GM23338 (cell line): Measurements from ENCODE around the gene CD247. TPM values are rescaled to one million over a fixed set of nuclear protein-coding genes. Genes with fewer than 3 reads are reported as not detected.

Source experiments
- ATAC-seq: fragments of 200-7000 bp; cut with Tn5 transposase; 3 replicates; pipeline ENCODE4 v1.9.1; 2020
- DNase-seq: peaks from one replicate; pipeline ENCODE4 v3.0.0-alpha.2; 2015; ENCODE audit warnings: low spot score
- H2AFZ ChIP-seq: fragments of 200-600 bp; sonication (generic); 2 replicates; pipeline ENCODE4 v1.8.0; 2016; ENCODE audit warnings: antibody characterized with exemption, mild to moderate bottlenecking, moderate library complexity
- H3F3A ChIP-seq: fragments of 200-600 bp; sonication (generic); replicated peaks from 2 replicates; pipeline ENCODE4 v1.8.0; 2017; ENCODE audit warnings: antibody characterized with exemption, mixed run types, low read depth
- H3K27ac ChIP-seq: fragments of 200-600 bp; sonication (generic); 2 replicates; pipeline ENCODE4 v1.6.1; 2016; ENCODE audit warnings: low read depth
- H3K27me3 ChIP-seq: fragments of 200-600 bp; sonication (generic); 2 replicates; pipeline ENCODE4 v1.8.0; 2016; ENCODE audit warnings: mild to moderate bottlenecking, mixed run types, moderate library complexity; ENCODE audit not compliant: insufficient read depth
- H3K36me3 ChIP-seq: fragments of 200-600 bp; sonication (generic); 2 replicates; pipeline ENCODE4 v1.8.0; 2016; ENCODE audit warnings: mild to moderate bottlenecking; ENCODE audit not compliant: insufficient read depth
- H3K4me1 ChIP-seq: fragments of 200-600 bp; sonication (generic); 2 replicates; pipeline ENCODE4 v1.8.0; 2016; ENCODE audit warnings: mild to moderate bottlenecking, moderate library complexity; ENCODE audit not compliant: insufficient read depth
- H3K4me2 ChIP-seq: fragments of 200-600 bp; sonication (generic); 2 replicates; pipeline ENCODE4 v1.7.1; 2017; ENCODE audit warnings: mixed run types
- H3K4me3 ChIP-seq: fragments of 200-600 bp; sonication (generic); 2 replicates; pipeline ENCODE4 v1.6.1; 2016; ENCODE audit warnings: mixed run types
- H3K79me2 ChIP-seq: fragments of 200-600 bp; sonication (generic); replicated peaks from 2 replicates; pipeline ENCODE4 v1.8.0; 2017; ENCODE audit warnings: mild to moderate bottlenecking; ENCODE audit not compliant: insufficient read depth
- H3K9me2 ChIP-seq: fragments of 200-600 bp; sonication (generic); 2 replicates; pipeline ENCODE4 v1.8.0; 2017; ENCODE audit not compliant: insufficient read depth
- H4K20me1 ChIP-seq: fragments of 200-600 bp; sonication (generic); replicated peaks from 2 replicates; pipeline ENCODE4 v1.8.0; 2017; ENCODE audit warnings: mild to moderate bottlenecking; ENCODE audit not compliant: insufficient read depth
- H3K27ac Mint-ChIP-seq: 2 replicates; pipeline ENCODE4 v1.8.0; 2020; ENCODE audit warnings: inconsistent platforms, mild to moderate bottlenecking, moderate library complexity, mixed read lengths
- H3K27me3 Mint-ChIP-seq: 3 replicates; pipeline ENCODE4 v1.8.0; 2022; ENCODE audit warnings: low read depth, mild to moderate bottlenecking, moderate library complexity, mixed read lengths, inconsistent platforms; ENCODE audit not compliant: insufficient read depth, poor library complexity
- H3K36me3 Mint-ChIP-seq: 3 replicates; pipeline ENCODE4 v1.8.0; 2021; ENCODE audit warnings: low read depth, mild to moderate bottlenecking, inconsistent platforms, moderate library complexity, mixed read lengths
- H3K4me1 Mint-ChIP-seq: 3 replicates; pipeline ENCODE4 v1.8.0; 2020; ENCODE audit warnings: mild to moderate bottlenecking, inconsistent platforms, mixed read lengths
- H3K4me3 Mint-ChIP-seq: 3 replicates; pipeline ENCODE4 v1.8.0; 2021; ENCODE audit warnings: moderate library complexity, mild to moderate bottlenecking, inconsistent platforms, mixed read lengths
- H3K9me3 Mint-ChIP-seq: 3 replicates; pipeline ENCODE4 v1.8.0; 2020; ENCODE audit warnings: moderate library complexity, mild to moderate bottlenecking, inconsistent platforms, mixed read lengths
- EZH2phosphoT487 ChIP-seq: fragments of 200-600 bp; sonication (generic); IDR thresholded peaks from one replicate; pipeline ENCODE4 v1.8.1; 2018; ENCODE audit warnings: antibody characterized with exemption; ENCODE audit not compliant: unreplicated experiment
- JUNB ChIP-seq: IDR thresholded peaks from one replicate; pipeline ENCODE4 v1.6.1; 2016; ENCODE audit warnings: antibody characterized with exemption; ENCODE audit not compliant: unreplicated experiment
- NANOG ChIP-seq: IDR thresholded peaks from 2 replicates; pipeline ENCODE4 v1.6.1; 2016; ENCODE audit warnings: antibody characterized with exemption, borderline replicate concordance
- POLR2AphosphoS5 ChIP-seq: IDR thresholded peaks from 2 replicates; pipeline ENCODE4 v1.6.1; 2016; ENCODE audit warnings: antibody characterized with exemption, low read depth
- STAT1 ChIP-seq: IDR thresholded peaks from one replicate; pipeline ENCODE4 v1.6.1; 2016; ENCODE audit warnings: antibody characterized with exemption; ENCODE audit not compliant: unreplicated experiment
- ZNF331 ChIP-seq: fragments of 250-450 bp; sonication (Bioruptor Pico); IDR thresholded peaks from 2 replicates; pipeline ENCODE4 v1.5.0; 2020; ENCODE audit warnings: low read depth, mild to moderate bottlenecking, moderate library complexity
- polyA plus RNA-seq: library from polyadenylated mRNA; unstranded; fragments of >200 nt; fragmentation: Nextera tagmentation; extraction: Ambion mirVana; gene quantifications from 2 replicates; pipeline ENCODE4 v1.2.1, GENCODE V29; 2016
- total RNA-seq: library from RNA; depleted of rRNA; stranded (reverse); fragments of >200 nt; shearing (Covaris generic); gene quantifications from 2 replicates; pipeline ENCODE4 v1.2.3, GENCODE V29; 2014
- TF ChIP-seq, protein P1 (sequence below), 2 experiments: fragments of 200-600 bp in 1 of 2; sonication (generic) in 1 of 2; conservative IDR thresholded peaks; 2 replicates each; pipeline versions ENCODE4 v1.5.1 to v1.6.1; 2016 to 2017; ENCODE audit warnings: antibody characterized with exemption in 2 of 2, low read depth in 2 of 2, mild to moderate bottlenecking in 2 of 2, moderate library complexity in 1 of 2
- TF ChIP-seq, protein P2 (sequence below): IDR thresholded peaks from 2 replicates; pipeline ENCODE4 v1.6.1; 2016; ENCODE audit warnings: antibody characterized with exemption

Gene CD247
- total and polyA plus RNA-seq, 2 experiments from 2014 or later, result 1.2 to 1.4 TPM

DNA sequence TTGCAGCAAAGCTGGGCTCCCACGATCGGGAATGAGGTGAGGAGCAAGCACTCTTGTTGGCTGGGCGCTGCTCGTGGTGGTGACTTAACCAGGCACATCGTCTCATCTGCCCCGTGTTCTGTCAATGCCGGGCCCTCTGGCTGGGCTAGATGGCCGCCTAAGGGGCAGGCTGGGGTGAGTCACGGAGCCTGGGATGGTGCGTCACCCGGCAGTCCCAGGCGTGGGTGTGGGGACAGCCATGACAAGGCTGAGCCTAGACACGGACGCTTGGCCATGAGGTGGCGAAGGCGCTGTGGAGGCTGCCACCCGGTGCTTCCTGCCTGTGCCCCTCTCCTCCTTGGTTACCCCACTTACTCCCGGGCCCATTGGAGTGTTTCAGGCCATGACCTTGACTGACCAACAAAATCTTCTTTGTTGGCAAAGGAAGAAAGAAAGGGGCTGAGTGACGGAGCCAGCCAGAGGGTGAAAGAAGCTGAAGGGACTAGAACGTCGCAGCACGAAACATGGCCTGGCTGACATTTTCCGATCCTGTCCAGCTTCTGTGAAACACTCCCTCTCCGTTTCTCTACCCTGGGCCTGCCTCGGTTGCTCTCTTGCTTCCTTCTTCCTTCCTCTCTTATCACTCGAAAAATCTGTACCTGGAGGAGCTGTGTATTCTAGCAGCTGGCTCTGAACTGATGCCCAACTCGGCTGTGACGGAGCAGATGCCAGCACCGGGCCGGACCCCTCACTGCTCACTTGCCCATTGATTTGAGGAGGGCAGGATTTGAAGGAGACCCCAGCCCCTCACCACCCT lies 596 bp downstream of the CD247 start:
- Histone ChIP-seq H3K27ac (no peak overlapping the region), H3K27me3 (no peaks in the 10 kb centered on the region), H3K4me1 (no peaks in the 10 kb centered on the region), H4K20me1 (no peaks in the 10 kb centered on the region), H2AFZ (peak overlapping the region; percentile 66), H3K79me2 (no peaks in the 10 kb centered on the region), H3K9me2 (no peaks in the 10 kb centered on the region), H3K4me2 (no peak overlapping the region), H3K4me3 (no peak overlapping the region), H3F3A (no peaks in the 10 kb centered on the region), H3K36me3 (no peaks in the 10 kb centered on the region)
- TF ChIP-seq STAT1, result no peak
- TF ChIP-seq ZNF331 (CRISPR knock-in tag), result no peak
- no peak for TF ChIP-seq JUNB
- TF ChIP-seq, protein P1, sequence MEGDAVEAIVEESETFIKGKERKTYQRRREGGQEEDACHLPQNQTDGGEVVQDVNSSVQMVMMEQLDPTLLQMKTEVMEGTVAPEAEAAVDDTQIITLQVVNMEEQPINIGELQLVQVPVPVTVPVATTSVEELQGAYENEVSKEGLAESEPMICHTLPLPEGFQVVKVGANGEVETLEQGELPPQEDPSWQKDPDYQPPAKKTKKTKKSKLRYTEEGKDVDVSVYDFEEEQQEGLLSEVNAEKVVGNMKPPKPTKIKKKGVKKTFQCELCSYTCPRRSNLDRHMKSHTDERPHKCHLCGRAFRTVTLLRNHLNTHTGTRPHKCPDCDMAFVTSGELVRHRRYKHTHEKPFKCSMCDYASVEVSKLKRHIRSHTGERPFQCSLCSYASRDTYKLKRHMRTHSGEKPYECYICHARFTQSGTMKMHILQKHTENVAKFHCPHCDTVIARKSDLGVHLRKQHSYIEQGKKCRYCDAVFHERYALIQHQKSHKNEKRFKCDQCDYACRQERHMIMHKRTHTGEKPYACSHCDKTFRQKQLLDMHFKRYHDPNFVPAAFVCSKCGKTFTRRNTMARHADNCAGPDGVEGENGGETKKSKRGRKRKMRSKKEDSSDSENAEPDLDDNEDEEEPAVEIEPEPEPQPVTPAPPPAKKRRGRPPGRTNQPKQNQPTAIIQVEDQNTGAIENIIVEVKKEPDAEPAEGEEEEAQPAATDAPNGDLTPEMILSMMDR (conservative IDR thresholded peaks at IDR 0.05; ENCODE audit: low read depth in 2 of 2), result no peak
- TF ChIP-seq EZH2phosphoT487, result no peak
- peaks cover 2% of the 10 kb centered on the region for H3K27me3 Mint-ChIP-seq
- ATAC-seq, result no peak
- H3K4me3 Mint-ChIP-seq, result no peak overlapping the region
- peaks cover 6% of the 10 kb centered on the region for H3K4me1 Mint-ChIP-seq
- no peaks in the 10 kb centered on the region; the same call in 2 of the 3 replicates for H3K9me3 Mint-ChIP-seq
- no peak overlapping the region for H3K27ac Mint-ChIP-seq
- no peaks in the 10 kb centered on the region for H3K36me3 Mint-ChIP-seq
- DNase-seq, result no peak

DNA sequence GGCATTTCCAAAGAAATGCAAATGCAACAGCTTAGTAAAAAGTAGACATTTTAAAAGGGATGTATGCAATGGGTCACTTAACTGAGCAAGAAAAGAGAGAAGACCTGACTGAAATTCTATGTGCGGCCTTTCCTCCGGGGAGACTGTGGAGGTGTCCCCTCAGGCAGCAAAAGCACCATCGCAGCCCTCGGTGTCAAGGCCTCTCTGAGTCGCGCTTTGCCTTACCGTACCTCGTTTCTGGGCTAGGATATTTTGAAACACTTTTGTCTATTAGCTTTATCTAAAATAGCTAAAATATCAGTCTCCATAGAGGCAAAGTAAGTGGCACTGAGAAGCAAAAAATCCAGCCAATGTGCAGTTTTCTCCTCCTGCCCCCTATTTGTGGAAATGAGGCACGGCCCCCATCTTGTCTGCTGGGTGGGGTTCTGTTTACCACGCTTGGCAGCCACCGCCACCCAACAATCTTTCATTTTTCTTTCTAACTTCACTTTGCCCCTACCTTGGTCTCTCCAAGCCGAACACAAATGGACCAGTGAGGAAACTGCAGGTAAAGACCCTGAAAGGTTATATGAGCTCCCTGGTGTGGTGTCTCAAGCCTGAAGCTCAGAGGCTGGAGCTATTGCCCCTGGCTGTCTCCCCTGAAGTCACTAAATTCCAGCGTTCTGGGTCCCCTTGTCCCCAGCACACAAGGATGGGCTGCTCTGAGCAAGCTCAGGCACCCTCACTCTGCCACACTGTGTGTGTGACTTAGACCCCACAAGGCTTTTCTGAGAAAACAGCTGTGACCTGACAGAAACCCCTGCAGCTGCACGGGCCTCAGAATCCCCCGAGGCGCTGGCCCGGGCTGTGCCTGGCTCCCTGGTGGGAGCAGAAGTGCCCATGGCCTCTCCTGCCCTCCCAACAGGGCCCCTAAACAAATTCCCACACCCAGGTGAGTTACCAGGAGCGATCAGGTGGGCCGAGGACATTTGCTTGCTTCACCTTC lies 1.6 kb downstream of the CD247 start:
- H3K4me1 ChIP-seq, result no peaks in the 10 kb centered on the region
- Mint-ChIP-seq H3K27me3 (peaks cover 2% of the 10 kb centered on the region), H3K4me3 (no peak overlapping the region), H3K27ac (no peak overlapping the region), H3K36me3 (no peaks in the 10 kb centered on the region), H3K4me1 (peaks cover 6% of the 10 kb centered on the region), H3K9me3 (no peaks in the 10 kb centered on the region)
- no peaks in the 10 kb centered on the region for H3K27me3 ChIP-seq
- DNase-seq, result no peak
- H3K4me2 ChIP-seq, result no peak overlapping the region
- H2AFZ ChIP-seq, result peak overlapping the region; percentile 66
- no peaks in the 10 kb centered on the region for H3K79me2 ChIP-seq
- H4K20me1 ChIP-seq, result no peaks in the 10 kb centered on the region
- H3K27ac ChIP-seq, result no peak overlapping the region
- H3K4me3 ChIP-seq, result no peak overlapping the region
- H3K9me2 ChIP-seq, result no peaks in the 10 kb centered on the region
- no peak for ATAC-seq
- no peaks in the 10 kb centered on the region for H3F3A ChIP-seq
- H3K36me3 ChIP-seq, result no peaks in the 10 kb centered on the region
- TF ChIP-seq NANOG (no peak), STAT1 (no peak), POLR2AphosphoS5 (no peak), ZNF331 (CRISPR knock-in tag) (no peak)
- TF ChIP-seq, protein P2, sequence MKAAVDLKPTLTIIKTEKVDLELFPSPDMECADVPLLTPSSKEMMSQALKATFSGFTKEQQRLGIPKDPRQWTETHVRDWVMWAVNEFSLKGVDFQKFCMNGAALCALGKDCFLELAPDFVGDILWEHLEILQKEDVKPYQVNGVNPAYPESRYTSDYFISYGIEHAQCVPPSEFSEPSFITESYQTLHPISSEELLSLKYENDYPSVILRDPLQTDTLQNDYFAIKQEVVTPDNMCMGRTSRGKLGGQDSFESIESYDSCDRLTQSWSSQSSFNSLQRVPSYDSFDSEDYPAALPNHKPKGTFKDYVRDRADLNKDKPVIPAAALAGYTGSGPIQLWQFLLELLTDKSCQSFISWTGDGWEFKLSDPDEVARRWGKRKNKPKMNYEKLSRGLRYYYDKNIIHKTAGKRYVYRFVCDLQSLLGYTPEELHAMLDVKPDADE, result no peak
- TF ChIP-seq, protein P1 (conservative IDR thresholded peaks at IDR 0.05; ENCODE audit: low read depth in 2 of 2), result no peak
